HEK293T (cell line): Measurements from ENCODE around the gene FGFR2.

Source experiments
- CTCF ChIA-PET: fragments of 350-600 bp; formaldehyde crosslinking; extraction: SDS; loops from one replicate; lab custom pipeline; 2021; ENCODE audit warnings: antibody characterized with exemption, inconsistent platforms; lab: Yijun Ruan, JAX
- POLR2A ChIA-PET: fragments of 350-600 bp; formaldehyde crosslinking; extraction: SDS; loops from one replicate; lab custom pipeline; 2020; ENCODE audit warnings: antibody characterized with exemption, inconsistent platforms; lab: Yijun Ruan, JAX
- DNase-seq: peaks from one replicate; pipeline ENCODE4 v3.0.0; 2012; ENCODE audit warnings: mixed read lengths; ENCODE audit errors: extremely low spot score
- ARNT ChIP-seq: fragments of 450-650 bp; IDR thresholded peaks from 2 replicates; pipeline ENCODE4 v1.6.1; 2017; ENCODE audit warnings: mild to moderate bottlenecking
- BHLHE40 ChIP-seq: fragments of 450-650 bp; IDR thresholded peaks from 2 replicates; pipeline ENCODE4 v1.6.1; 2016; ENCODE audit warnings: mild to moderate bottlenecking, moderate library complexity, borderline replicate concordance
- CTBP1 ChIP-seq: fragments of 450-650 bp; IDR thresholded peaks from 2 replicates; pipeline ENCODE4 v1.6.1; 2016; ENCODE audit warnings: borderline replicate concordance
- ELF4 ChIP-seq: fragments of 450-650 bp; IDR thresholded peaks from 2 replicates; pipeline ENCODE4 v1.6.1; 2017; ENCODE audit warnings: antibody characterized with exemption
- FOXA1 ChIP-seq: fragments of 450-650 bp; IDR thresholded peaks from 2 replicates; pipeline ENCODE4 v1.6.1; 2016; ENCODE audit warnings: mild to moderate bottlenecking
- FOXK2 ChIP-seq: fragments of 450-650 bp; IDR thresholded peaks from 2 replicates; pipeline ENCODE4 v1.6.1; 2016; ENCODE audit warnings: mild to moderate bottlenecking
- FOXM1 ChIP-seq: fragments of 450-650 bp; IDR thresholded peaks from 2 replicates; pipeline ENCODE4 v1.6.1; 2017; ENCODE audit warnings: mild to moderate bottlenecking, borderline replicate concordance
- HDGF ChIP-seq: fragments of 450-650 bp; IDR thresholded peaks from 2 replicates; pipeline ENCODE4 v1.6.1; 2017; ENCODE audit warnings: antibody characterized with exemption, borderline replicate concordance
- L3MBTL2 ChIP-seq: fragments of 450-650 bp; conservative IDR thresholded peaks from 2 replicates; pipeline ENCODE4 v1.6.1; 2016; ENCODE audit warnings: mild to moderate bottlenecking
- LEF1 ChIP-seq: fragments of 450-650 bp; IDR thresholded peaks from 2 replicates; pipeline ENCODE4 v1.6.1; 2017; ENCODE audit warnings: mild to moderate bottlenecking, borderline replicate concordance
- NFRKB ChIP-seq: fragments of 450-650 bp; IDR thresholded peaks from 2 replicates; pipeline ENCODE4 v1.6.1; 2016; ENCODE audit warnings: mild to moderate bottlenecking, moderate library complexity
- PKNOX1 ChIP-seq: fragments of 450-650 bp; IDR thresholded peaks from 2 replicates; pipeline ENCODE4 v1.6.1; 2016
- SP1 ChIP-seq: fragments of 450-650 bp; IDR thresholded peaks from 2 replicates; pipeline ENCODE4 v1.6.1; 2017
- SUZ12 ChIP-seq: fragments of 450-650 bp; IDR thresholded peaks from 2 replicates; pipeline ENCODE4 v1.6.1; 2016; ENCODE audit warnings: mild to moderate bottlenecking
- TARDBP ChIP-seq: fragments of 450-650 bp; IDR thresholded peaks from 2 replicates; pipeline ENCODE4 v1.6.1; 2016
- ZNF384 ChIP-seq: fragments of 450-650 bp; IDR thresholded peaks from 2 replicates; pipeline ENCODE4 v1.6.1; 2016

FGFR2 gene

GRCh38 chr10:121455377-121455776 is 142.9 kb downstream of the FGFR2 start:
- DNase-seq: no peak
- POLR2A ChIA-PET: no interaction called here
- TF ChIP-seq BHLHE40 (no peak), ARNT (no peak), CTBP1 (no peak), ZNF384 (no peak), HDGF (no peak), LEF1 (no peak), ELF4 (no peak), SP1 (no peak)
- CTCF ChIA-PET: no interaction called here

GRCh38 chr10:121454781-121455180 is 143.5 kb downstream of the FGFR2 start:
- ChIA-PET CTCF (no interaction called here), POLR2A (no interaction called here)
- TF ChIP-seq ZNF384 (no peak), NFRKB (no peak), HDGF (no peak), SUZ12 (no peak), TARDBP (no peak), FOXA1 (no peak), LEF1 (no peak), FOXK2 (no peak), ELF4 (no peak), FOXM1 (no peak), PKNOX1 (no peak), BHLHE40 (no peak), L3MBTL2 (no peak)
- DNase-seq: no peak

GRCh38 chr10:121453160-121453559 is 145.1 kb downstream of the FGFR2 start:
- ChIA-PET POLR2A (no interaction called here), CTCF (no interaction called here)
- no peak for TF ChIP-seq LEF1
- TF ChIP-seq ZNF384: no peak
- no peak for TF ChIP-seq FOXK2
- no peak for DNase-seq

GRCh38 chr10:121452581-121452980 is 145.7 kb downstream of the FGFR2 start:
- TF ChIP-seq ELF4: no peak
- DNase-seq: no peak
- CTCF ChIA-PET: no interaction called here
- POLR2A ChIA-PET: no interaction called here

GRCh38 chr10:121450247-121450646 is 148.0 kb downstream of the FGFR2 start:
- DNase-seq: no peak
- ChIA-PET POLR2A (no interaction called here), CTCF (interaction anchor here (1.0 to 1.5 kb wide), 2 partner anchors 11 to 18 kb away, joined by 3 to 4 read pairs; no protein-coding TSS in a partner anchor)
- no peak for TF ChIP-seq FOXK2
- TF ChIP-seq FOXA1: no peak
- TF ChIP-seq PKNOX1: no peak
- no peak for TF ChIP-seq L3MBTL2
- TF ChIP-seq HDGF: no peak
- TF ChIP-seq ARNT: no peak
- TF ChIP-seq CTBP1: no peak
- no peak for TF ChIP-seq ELF4
- no peak for TF ChIP-seq FOXM1
- no peak for TF ChIP-seq TARDBP
- TF ChIP-seq NFRKB: no peak
- TF ChIP-seq ZNF384: no peak
- no peak for TF ChIP-seq LEF1
- no peak for TF ChIP-seq SP1
- no peak for TF ChIP-seq BHLHE40

- ChIA-PET CTCF (interaction anchor here (1.0 to 1.5 kb wide), 2 partner anchors 11 to 19 kb away, joined by 3 to 4 read pairs; no protein-coding TSS in a partner anchor), POLR2A (interaction anchor here (0.7 kb wide), 1 partner anchor 10 kb away, joined by 3 read pairs; no protein-coding TSS in a partner anchor)
- TF ChIP-seq SUZ12 (no peak), CTBP1 (no peak), FOXA1 (no peak)
- no peak for DNase-seq
These were observed 148.7 kb downstream of the FGFR2 start for GRCh38 chr10:121449482-121449924.

- no peak for DNase-seq
- TF ChIP-seq FOXA1: no peak
- no peak for TF ChIP-seq SP1
- TF ChIP-seq HDGF: no peak
- no peak for TF ChIP-seq FOXM1
- no peak for TF ChIP-seq NFRKB
- no peak for TF ChIP-seq BHLHE40
- no peak for TF ChIP-seq FOXK2
- no peak for TF ChIP-seq SUZ12
- TF ChIP-seq TARDBP: no peak
- no peak for TF ChIP-seq PKNOX1
- no peak for TF ChIP-seq L3MBTL2
- no peak for TF ChIP-seq ZNF384
- TF ChIP-seq LEF1: no peak
- ChIA-PET CTCF (interaction anchor here (0.5 to 1.5 kb wide), 3 partner anchors 10 to 25 kb away, joined by 3 to 4 read pairs (median 3); no protein-coding TSS in a partner anchor), POLR2A (interaction anchor here (0.7 kb wide), 1 partner anchor 10 kb away, joined by 3 read pairs; no protein-coding TSS in a partner anchor)
These were observed 149.3 kb downstream of the FGFR2 start for GRCh38 chr10:121448766-121449421.
